Measurements from ENCODE around the gene ME1. TPM values are rescaled to one million over a fixed set of nuclear protein-coding genes. Genes with fewer than 3 reads are reported as not detected.
"Not testable (repeated sequence)": the region's sequence is repeated elsewhere in the genome, so short reads cannot be mapped to it uniquely, and the experiment has no call there.

The ME1 gene
- total RNA-seq, 2 donors from 2014 or later: 13.8 to 22.9 TPM

GRCh38 chr6:83370567-83370966, 60.3 kb downstream of the ME1 start:
- no peaks in the 10 kb centered on the region for H3K9me3 ChIP-seq
- H3K4me1 ChIP-seq (ENCODE audit: control insufficient read depth in 1 of 2, low read depth in 2 of 2): peaks cover 6 to 37% of the 10 kb centered on the region in 2 donors
- H3K27ac ChIP-seq: no peak overlapping the region
- H3K27me3 ChIP-seq (replicated peaks; ENCODE audit: insufficient read depth): no peaks in the 10 kb centered on the region
- no peaks in the 10 kb centered on the region for H3K36me3 ChIP-seq
- no peak for TF ChIP-seq CTCF (IDR thresholded peaks at IDR 0.05)
- ATAC-seq (ENCODE audit: insufficient number of reproducible peaks, low FRiP score, low read depth) (no peak), DNase-seq (ENCODE audit: low spot score) (no peak)
- no peak overlapping the region for H3K4me3 ChIP-seq

- H3K27me3 ChIP-seq (replicated peaks; ENCODE audit: insufficient read depth): no peaks in the 10 kb centered on the region
- no peak overlapping the region for H3K27ac ChIP-seq
- ATAC-seq (ENCODE audit: insufficient number of reproducible peaks, low FRiP score, low read depth): no peak
- no peak for TF ChIP-seq CTCF (IDR thresholded peaks at IDR 0.05)
- no peaks in the 10 kb centered on the region for H3K36me3 ChIP-seq
- H3K4me1 ChIP-seq (ENCODE audit: control insufficient read depth in 1 of 2, low read depth in 2 of 2): peaks cover 6 to 40% of the 10 kb centered on the region in 2 donors
- H3K4me3 ChIP-seq: no peak overlapping the region
- no peak for DNase-seq (ENCODE audit: low spot score)
- no peaks in the 10 kb centered on the region for H3K9me3 ChIP-seq
Observed at GRCh38 chr6:83369692-83370091, 61.2 kb downstream of the ME1 start.

GRCh38 chr6:83368577-83368976, 62.3 kb downstream of the ME1 start:
- Histone ChIP-seq H3K27ac (no peak overlapping the region), H3K4me3 (no peak overlapping the region), H3K9me3 (no peaks in the 10 kb centered on the region), H3K27me3 (replicated peaks; ENCODE audit: insufficient read depth) (no peaks in the 10 kb centered on the region), H3K36me3 (no peaks in the 10 kb centered on the region), H3K4me1 (ENCODE audit: control insufficient read depth in 1 of 2, low read depth in 2 of 2) (peaks cover 6 to 40% of the 10 kb centered on the region in 2 donors)
- TF ChIP-seq CTCF (IDR thresholded peaks at IDR 0.05): no peak
- ATAC-seq (ENCODE audit: insufficient number of reproducible peaks, low FRiP score, low read depth): no peak
- no peak for DNase-seq (ENCODE audit: low spot score)

GRCh38 chr6:83367104-83367503, 63.7 kb downstream of the ME1 start:
- no peaks in the 10 kb centered on the region for H3K36me3 ChIP-seq
- H3K4me3 ChIP-seq: no peak overlapping the region
- no peak for TF ChIP-seq CTCF (IDR thresholded peaks at IDR 0.05)
- H3K27me3 ChIP-seq (replicated peaks; ENCODE audit: insufficient read depth): no peaks in the 10 kb centered on the region
- H3K27ac ChIP-seq: no peak overlapping the region
- DNase-seq (ENCODE audit: low spot score) (no peak), ATAC-seq (ENCODE audit: insufficient number of reproducible peaks, low FRiP score, low read depth) (no peak)
- peaks cover 6 to 40% of the 10 kb centered on the region in 2 donors for H3K4me1 ChIP-seq (ENCODE audit: control insufficient read depth in 1 of 2, low read depth in 2 of 2)
- no peaks in the 10 kb centered on the region for H3K9me3 ChIP-seq

- no peak for TF ChIP-seq CTCF (IDR thresholded peaks at IDR 0.05)
Observed at GRCh38 chr6:83365931-83366330, 64.9 kb downstream of the ME1 start.

GRCh38 chr6:83362349-83362748, 68.5 kb downstream of the ME1 start:
- H3K36me3 ChIP-seq; H3K27me3 ChIP-seq (replicated peaks; ENCODE audit: insufficient read depth); H3K4me3 ChIP-seq; ATAC-seq (ENCODE audit: insufficient number of reproducible peaks, low FRiP score, low read depth); H3K9me3 ChIP-seq; H3K27ac ChIP-seq; DNase-seq (ENCODE audit: low spot score): not testable (repeated sequence)
- peaks cover 0 to 12% of the 10 kb centered on the region in 2 donors for H3K4me1 ChIP-seq (ENCODE audit: control insufficient read depth in 1 of 2, low read depth in 2 of 2)

More at GRCh38 chr6:83365931-83366330, 64.9 kb downstream of the ME1 start:
- no peak for ATAC-seq (ENCODE audit: insufficient number of reproducible peaks, low FRiP score, low read depth)
- no peaks in the 10 kb centered on the region for H3K36me3 ChIP-seq
- no peak overlapping the region for H3K4me3 ChIP-seq
- no peak for DNase-seq (ENCODE audit: low spot score)
- H3K9me3 ChIP-seq: no peaks in the 10 kb centered on the region
- H3K27ac ChIP-seq: no peak overlapping the region
- no peaks in the 10 kb centered on the region for H3K27me3 ChIP-seq (replicated peaks; ENCODE audit: insufficient read depth)
- H3K4me1 ChIP-seq (ENCODE audit: control insufficient read depth in 1 of 2, low read depth in 2 of 2): peaks cover 2 to 30% of the 10 kb centered on the region in 2 donors
